ENCODE data around the gene LRP8. TPM values are rescaled to one million over a fixed set of nuclear protein-coding genes. Genes with fewer than 3 reads are reported as not detected.

The LRP8 gene
- total RNA-seq, 3 donors from 2014 or later, result 1.6 to 14.7 (median 6.3) TPM

DNA sequence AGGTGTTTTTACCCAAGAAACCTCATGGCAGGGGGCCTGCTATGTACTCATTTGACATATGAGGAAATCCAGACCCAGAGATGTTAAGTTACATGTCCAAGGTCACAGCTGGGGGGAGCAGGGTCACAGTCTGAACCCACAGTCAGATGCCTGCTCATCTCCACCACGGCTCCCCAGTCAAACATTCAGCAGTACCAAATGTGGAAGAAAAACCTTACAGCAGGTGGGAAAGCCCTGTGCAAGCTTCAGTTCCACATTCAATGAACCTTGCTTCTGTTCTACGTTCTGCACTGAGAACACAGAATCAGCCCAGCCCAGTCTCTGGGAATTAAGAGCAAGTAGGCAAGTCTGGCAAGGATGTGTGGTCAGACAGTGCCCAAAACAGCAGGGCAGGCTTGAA lies 35.2 kb downstream of the LRP8 start:
- H3K27ac ChIP-seq, result peak overlapping the region in 1 of 2 donors; percentile 68
- TF ChIP-seq POLR2AphosphoS5 (IDR thresholded peaks at IDR 0.05) (no peak), POLR2A (IDR thresholded peaks at IDR 0.05) (no peak)
- intact Hi-C loops (cut with DNase I; ENCODE audit: low total_unique reads), result no loop called here
- H3K36me3 ChIP-seq, result no peaks in the 10 kb centered on the region
- no peaks in the 10 kb centered on the region for H3K27me3 ChIP-seq
- no peaks in the 10 kb centered on the region for H3K9me3 ChIP-seq
- DNase-seq (ENCODE audit: low spot score in 2 of 2), result no peak
- no peaks in the 10 kb centered on the region for H3K4me1 ChIP-seq
- H3K4me3 ChIP-seq, result no peak overlapping the region

DNA sequence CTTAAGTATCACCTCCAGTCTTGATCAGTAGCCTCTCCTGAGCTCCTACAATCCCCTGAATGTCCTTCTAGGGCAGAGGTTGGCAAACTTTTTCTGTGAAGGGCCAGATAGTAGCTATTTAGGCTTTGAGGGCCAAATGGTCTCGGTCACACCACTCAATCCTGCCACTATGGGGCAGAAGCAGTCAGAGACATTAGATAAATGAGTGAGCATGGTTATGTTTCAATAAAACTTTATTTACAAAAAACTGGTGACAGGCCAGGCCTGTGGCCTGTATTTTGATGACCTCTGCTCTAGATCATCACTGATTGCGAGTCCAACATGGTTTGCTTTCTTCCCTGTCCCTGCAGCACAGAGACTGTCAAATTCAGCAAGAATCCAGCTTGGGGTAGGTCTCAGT lies 36.3 kb downstream of the LRP8 start:
- H3K4me3 ChIP-seq, result no peak overlapping the region
- no peaks in the 10 kb centered on the region for H3K36me3 ChIP-seq
- no peaks in the 10 kb centered on the region for H3K27me3 ChIP-seq
- H3K9me3 ChIP-seq, result no peaks in the 10 kb centered on the region
- TF ChIP-seq, protein P1, sequence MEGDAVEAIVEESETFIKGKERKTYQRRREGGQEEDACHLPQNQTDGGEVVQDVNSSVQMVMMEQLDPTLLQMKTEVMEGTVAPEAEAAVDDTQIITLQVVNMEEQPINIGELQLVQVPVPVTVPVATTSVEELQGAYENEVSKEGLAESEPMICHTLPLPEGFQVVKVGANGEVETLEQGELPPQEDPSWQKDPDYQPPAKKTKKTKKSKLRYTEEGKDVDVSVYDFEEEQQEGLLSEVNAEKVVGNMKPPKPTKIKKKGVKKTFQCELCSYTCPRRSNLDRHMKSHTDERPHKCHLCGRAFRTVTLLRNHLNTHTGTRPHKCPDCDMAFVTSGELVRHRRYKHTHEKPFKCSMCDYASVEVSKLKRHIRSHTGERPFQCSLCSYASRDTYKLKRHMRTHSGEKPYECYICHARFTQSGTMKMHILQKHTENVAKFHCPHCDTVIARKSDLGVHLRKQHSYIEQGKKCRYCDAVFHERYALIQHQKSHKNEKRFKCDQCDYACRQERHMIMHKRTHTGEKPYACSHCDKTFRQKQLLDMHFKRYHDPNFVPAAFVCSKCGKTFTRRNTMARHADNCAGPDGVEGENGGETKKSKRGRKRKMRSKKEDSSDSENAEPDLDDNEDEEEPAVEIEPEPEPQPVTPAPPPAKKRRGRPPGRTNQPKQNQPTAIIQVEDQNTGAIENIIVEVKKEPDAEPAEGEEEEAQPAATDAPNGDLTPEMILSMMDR (IDR thresholded peaks at IDR 0.05), result no peak
- TF ChIP-seq POLR2A (IDR thresholded peaks at IDR 0.05) (no peak), POLR2AphosphoS5 (IDR thresholded peaks at IDR 0.05) (no peak)
- DNase-seq (ENCODE audit: low spot score in 2 of 2), result no peak
- no peak overlapping the region for H3K27ac ChIP-seq
- no peaks in the 10 kb centered on the region for H3K4me1 ChIP-seq
- intact Hi-C loops (cut with DNase I; ENCODE audit: low total_unique reads), result no loop called here

DNA sequence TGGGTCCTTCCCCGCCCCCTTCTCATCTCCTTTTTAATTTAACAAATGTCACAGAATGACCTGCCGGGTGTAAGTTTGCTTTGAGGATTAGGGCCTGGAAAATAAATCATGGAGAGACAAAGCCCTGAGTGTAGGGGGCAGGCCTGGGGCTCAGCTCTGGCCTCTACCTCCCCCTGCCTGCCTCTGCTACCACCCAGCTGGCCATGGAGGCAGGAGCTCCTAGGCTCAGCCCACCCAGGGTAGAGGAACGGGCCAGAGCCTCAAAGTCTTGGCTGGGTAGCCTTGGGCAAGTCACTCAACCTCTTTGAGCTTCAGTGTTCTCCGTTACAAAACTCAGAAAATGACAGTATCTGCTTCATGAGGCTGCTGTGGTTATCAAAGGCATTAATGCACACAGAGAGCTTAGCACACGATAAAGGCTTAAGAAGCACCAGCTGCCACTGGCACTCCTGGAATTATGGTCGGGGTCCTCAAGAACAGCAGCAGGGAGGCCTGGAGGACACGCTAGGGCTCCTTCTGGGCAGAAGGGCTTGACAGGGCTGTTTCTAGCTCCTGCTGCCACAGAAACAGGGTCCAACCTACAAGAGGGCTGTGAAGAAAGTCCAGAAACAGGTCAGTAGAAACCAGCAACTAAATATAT lies 39.0 kb downstream of the LRP8 start:
- DNase-seq (ENCODE audit: low spot score in 2 of 2), result no peak
- H3K9me3 ChIP-seq, result no peaks in the 10 kb centered on the region
- no peaks in the 10 kb centered on the region for H3K36me3 ChIP-seq
- TF ChIP-seq POLR2A (IDR thresholded peaks at IDR 0.05) (no peak), POLR2AphosphoS5 (IDR thresholded peaks at IDR 0.05) (no peak)
- TF ChIP-seq, protein P1 (IDR thresholded peaks at IDR 0.05), result no peak
- no peaks in the 10 kb centered on the region for H3K4me1 ChIP-seq
- no peak overlapping the region for H3K27ac ChIP-seq
- no peaks in the 10 kb centered on the region for H3K27me3 ChIP-seq
- intact Hi-C loops (cut with DNase I; ENCODE audit: low total_unique reads), result no loop called here
- H3K4me3 ChIP-seq, result no peak overlapping the region

DNA sequence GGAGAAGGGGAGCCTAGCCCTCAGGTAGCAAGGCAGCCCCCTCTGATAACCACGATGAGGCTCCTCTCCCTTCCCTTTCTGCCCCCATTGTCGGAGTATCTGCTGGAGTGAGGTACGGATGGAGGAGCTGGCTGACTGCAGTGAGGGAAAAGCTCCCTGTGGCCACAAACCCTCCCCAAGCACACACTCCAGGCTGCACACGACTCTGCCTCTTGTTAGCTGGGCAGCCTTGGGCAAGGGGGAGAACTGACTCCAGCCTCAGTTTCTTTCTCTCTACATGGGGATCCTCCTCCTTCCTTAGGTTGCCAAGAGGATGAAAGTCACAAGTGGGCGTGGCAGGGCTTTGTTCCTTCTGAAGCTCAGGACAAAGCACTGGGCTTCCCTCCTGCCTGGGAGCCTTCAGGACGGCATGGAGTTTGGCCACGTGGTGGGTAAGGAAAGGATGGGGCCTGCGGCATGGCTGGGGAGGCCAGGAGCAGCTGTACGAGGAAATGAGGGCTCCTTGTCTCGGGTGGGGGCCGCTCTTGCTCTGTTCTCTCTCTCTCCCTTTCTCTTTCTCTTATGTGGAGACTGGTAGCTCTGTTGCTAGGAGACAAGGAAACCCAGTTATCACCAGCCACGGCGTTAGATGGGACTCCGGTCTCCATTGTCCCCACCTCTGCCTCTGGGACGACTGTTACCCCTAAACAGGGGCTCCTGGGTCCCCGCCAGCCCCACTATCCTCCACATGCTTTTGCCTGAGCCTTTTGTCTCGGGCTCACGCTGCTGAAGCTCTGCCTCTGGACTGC lies 39.7 kb downstream of the LRP8 start:
- H3K36me3 ChIP-seq, result no peaks in the 10 kb centered on the region
- intact Hi-C loops (cut with DNase I; ENCODE audit: low total_unique reads), result no loop called here

DNA sequence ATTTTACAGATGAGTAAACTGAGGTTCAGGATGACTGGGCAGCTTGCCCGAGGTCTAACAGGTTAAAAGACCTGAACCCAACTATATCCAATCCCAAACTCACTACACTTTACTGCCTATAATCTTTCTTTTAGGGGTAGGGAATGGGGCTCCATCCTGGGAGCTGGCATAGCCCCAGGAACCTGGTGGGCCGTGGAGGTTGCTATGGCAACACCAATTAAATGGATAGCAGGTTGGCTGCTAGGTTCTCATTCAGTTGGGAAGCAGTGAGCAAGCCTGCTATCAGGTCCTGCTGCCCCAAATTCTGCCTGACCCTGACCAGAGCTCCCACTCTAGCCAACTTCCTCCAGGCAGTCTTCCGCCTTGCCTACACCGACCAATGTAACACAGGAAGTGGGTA lies 40.9 kb downstream of the LRP8 start:
- Histone ChIP-seq H3K4me3 (no peak overlapping the region), H3K9me3 (no peaks in the 10 kb centered on the region), H3K4me1 (no peaks in the 10 kb centered on the region), H3K27me3 (no peaks in the 10 kb centered on the region), H3K27ac (no peak overlapping the region), H3K36me3 (no peaks in the 10 kb centered on the region)
- TF ChIP-seq POLR2A (IDR thresholded peaks at IDR 0.05) (no peak), POLR2AphosphoS5 (IDR thresholded peaks at IDR 0.05) (no peak)
- intact Hi-C loops (cut with DNase I; ENCODE audit: low total_unique reads), result no loop called here
- no peak for DNase-seq (ENCODE audit: low spot score in 2 of 2)

More for the DNA sequence above, 39.7 kb downstream of the LRP8 start:
- TF ChIP-seq POLR2AphosphoS5 (IDR thresholded peaks at IDR 0.05) (no peak), POLR2A (IDR thresholded peaks at IDR 0.05) (no peak)
- TF ChIP-seq, protein P1 (IDR thresholded peaks at IDR 0.05), result no peak
- Histone ChIP-seq H3K4me3 (no peak overlapping the region), H3K4me1 (no peaks in the 10 kb centered on the region), H3K27ac (no peak overlapping the region), H3K9me3 (no peaks in the 10 kb centered on the region), H3K27me3 (no peaks in the 10 kb centered on the region)
- DNase-seq (ENCODE audit: low spot score in 2 of 2), result no peak
